Measurements from ENCODE around the gene SCAF8. TPM values are rescaled to one million over a fixed set of nuclear protein-coding genes. Genes with fewer than 3 reads are reported as not detected.

The SCAF8 gene
- total and polyA plus RNA-seq, 9 of the 15 experiments (the other 6 are each of a cell fraction or from before 2014, with no cell fraction given), result 10.5 to 46.6 (median 23.2) TPM

DNA sequence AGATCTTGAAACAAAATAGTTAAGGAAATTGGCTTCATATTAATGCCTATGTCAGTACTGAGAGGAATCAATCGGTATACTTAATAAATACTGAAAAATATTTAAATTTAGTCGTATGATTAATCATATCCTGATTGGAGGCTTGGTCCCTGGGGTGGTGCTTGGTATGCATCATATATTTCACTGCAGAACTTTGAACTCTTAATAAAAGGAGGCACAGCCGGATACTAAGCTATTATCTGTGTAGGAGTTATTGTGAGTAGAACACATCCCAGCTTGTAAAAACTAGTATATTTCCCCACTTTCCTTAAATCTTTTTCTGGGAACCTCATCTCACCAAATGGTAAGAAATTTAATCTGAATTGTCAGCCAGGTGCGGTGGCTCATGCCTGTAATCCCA, 42.4 kb upstream of the SCAF8 start:
- in situ Hi-C loops (cut with MboI), result no loop called here
- no peak for TF ChIP-seq ZNF699 (CRISPR knock-in tag; IDR thresholded peaks at IDR 0.05; ENCODE audit: insufficient replicate concordance)
- no peak for TF ChIP-seq STAG1 (CRISPR knock-in tag; IDR thresholded peaks at IDR 0.05; ENCODE audit: borderline replicate concordance)
- TF ChIP-seq SMARCE1 (IDR thresholded peaks at IDR 0.05), result no peak
- TF ChIP-seq DDX20 (tag; IDR thresholded peaks at IDR 0.05; ENCODE audit: low read depth), result no peak
- TF ChIP-seq, protein P1, sequence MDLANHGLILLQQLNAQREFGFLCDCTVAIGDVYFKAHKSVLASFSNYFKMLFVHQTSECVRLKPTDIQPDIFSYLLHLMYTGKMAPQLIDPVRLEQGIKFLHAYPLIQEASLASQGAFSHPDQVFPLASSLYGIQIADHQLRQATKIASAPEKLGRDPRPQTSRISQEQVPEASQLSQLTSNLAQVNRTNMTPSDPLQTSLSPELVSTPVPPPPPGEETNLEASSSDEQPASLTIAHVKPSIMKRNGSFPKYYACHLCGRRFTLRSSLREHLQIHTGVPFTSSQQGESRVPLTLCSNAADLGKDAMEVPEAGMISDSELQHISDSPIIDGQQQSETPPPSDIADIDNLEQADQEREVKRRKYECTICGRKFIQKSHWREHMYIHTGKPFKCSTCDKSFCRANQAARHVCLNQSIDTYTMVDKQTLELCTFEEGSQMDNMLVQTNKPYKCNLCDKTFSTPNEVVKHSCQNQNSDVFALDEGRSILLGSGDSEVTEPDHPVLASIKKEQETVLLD (IDR thresholded peaks at IDR 0.05), result no peak
- no peak for TF ChIP-seq ZNF311 (CRISPR knock-in tag; IDR thresholded peaks at IDR 0.05)
- TF ChIP-seq, protein P2, sequence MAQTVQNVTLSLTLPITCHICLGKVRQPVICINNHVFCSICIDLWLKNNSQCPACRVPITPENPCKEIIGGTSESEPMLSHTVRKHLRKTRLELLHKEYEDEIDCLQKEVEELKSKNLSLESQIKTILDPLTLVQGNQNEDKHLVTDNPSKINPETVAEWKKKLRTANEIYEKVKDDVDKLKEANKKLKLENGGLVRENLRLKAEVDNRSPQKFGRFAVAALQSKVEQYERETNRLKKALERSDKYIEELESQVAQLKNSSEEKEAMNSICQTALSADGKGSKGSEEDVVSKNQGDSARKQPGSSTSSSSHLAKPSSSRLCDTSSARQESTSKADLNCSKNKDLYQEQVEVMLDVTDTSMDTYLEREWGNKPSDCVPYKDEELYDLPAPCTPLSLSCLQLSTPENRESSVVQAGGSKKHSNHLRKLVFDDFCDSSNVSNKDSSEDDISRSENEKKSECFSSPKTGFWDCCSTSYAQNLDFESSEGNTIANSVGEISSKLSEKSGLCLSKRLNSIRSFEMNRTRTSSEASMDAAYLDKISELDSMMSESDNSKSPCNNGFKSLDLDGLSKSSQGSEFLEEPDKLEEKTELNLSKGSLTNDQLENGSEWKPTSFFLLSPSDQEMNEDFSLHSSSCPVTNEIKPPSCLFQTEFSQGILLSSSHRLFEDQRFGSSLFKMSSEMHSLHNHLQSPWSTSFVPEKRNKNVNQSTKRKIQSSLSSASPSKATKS (CRISPR knock-in tag; IDR thresholded peaks at IDR 0.05), result no peak
- TF ChIP-seq POU5F1 (IDR thresholded peaks at IDR 0.05; ENCODE audit: borderline replicate concordance, low read depth, low read length, partially characterized antibody), result no peak
- no peak for TF ChIP-seq MCM2 (IDR thresholded peaks at IDR 0.05; ENCODE audit: low read depth)
- no peak for ATAC-seq

More for the DNA sequence above, 42.4 kb upstream of the SCAF8 start:
- no peak overlapping the region for H3K4me3 ChIP-seq
- POLR2A ChIA-PET, result interaction anchor here (0.7 kb wide), 1 partner anchor 201 kb away, joined by 3 read pairs; no protein-coding TSS in a partner anchor
- no peak overlapping the region for H2AFZ ChIP-seq (ENCODE audit: low read depth, low read length)
- FAIRE-seq, result no peak
- no peaks in the 10 kb centered on the region for H3K36me3 ChIP-seq (ENCODE audit: control insufficient read depth, insufficient read depth, low read length)
- no peaks in the 10 kb centered on the region for H3K79me2 ChIP-seq (ENCODE audit: control insufficient read depth, insufficient read depth, low read length)
- no peaks in the 10 kb centered on the region for H3K9me3 ChIP-seq (replicated peaks; ENCODE audit: control insufficient read depth, insufficient read depth, low read depth, low read length)
- 40% methylated on average over 4 of the region's 4 CpGs for WGBS (ENCODE audit: insufficient coverage, low coverage, missing lambda C conversion rate)
- no peak overlapping the region for H3K27ac ChIP-seq (ENCODE audit: extremely low read depth, low read depth, low read length)
- no peak overlapping the region for H3K9ac ChIP-seq (ENCODE audit: insufficient read depth in 1 of 2, low read depth in 2 of 2, low read length in 2 of 2)
- H3K27me3 ChIP-seq (ENCODE audit: control insufficient read depth in 2 of 2, insufficient read depth in 2 of 2, low read length in 2 of 2), result no peaks in the 10 kb centered on the region
- no peaks in the 10 kb centered on the region for H3K9me1 ChIP-seq (ENCODE audit: control insufficient read depth, insufficient read depth, low read length)
- no peaks in the 10 kb centered on the region for H3K4me1 ChIP-seq (replicated peaks in 1 of 2; ENCODE audit: control insufficient read depth in 2 of 2, insufficient read depth in 2 of 2, low read length in 2 of 2)
- no TSS peak for BruUV-seq (replicated peaks)
- intact Hi-C loops (cut with micrococcal nuclease), result no loop called here
- H4K20me1 ChIP-seq (replicated peaks; ENCODE audit: control insufficient read depth, insufficient read depth, low read length), result no peaks in the 10 kb centered on the region
- DNase-seq (ENCODE audit: extremely low read depth in 1 of 4, low spot score in 3 of 4), result no peak
- CTCF ChIA-PET (ENCODE audit: low intra/inter-chr PET ratio), result interaction anchor here (0.9 kb wide), 1 partner anchor 536 kb away, joined by 3 read pairs; no protein-coding TSS in a partner anchor
- H3K4me2 ChIP-seq (ENCODE audit: insufficient read depth, low read length), result no peak overlapping the region

All from K562 (cell line).